ENCODE measurements around the gene DAAM1.

The DAAM1 gene

GRCh38 chr14:59256331-59256730 lies 67.9 kb downstream of the DAAM1 start:
- ATAC-seq: no peak

GRCh38 chr14:59261334-59261733 lies 72.9 kb downstream of the DAAM1 start:
- DNase-seq (no peak), ATAC-seq (no peak)

More at GRCh38 chr14:59256331-59256730, 67.9 kb downstream of the DAAM1 start:
- no peak for DNase-seq

- ATAC-seq (no peak), DNase-seq (no peak)
Measured at GRCh38 chr14:59262717-59263454, 74.4 kb downstream of the DAAM1 start.

- ATAC-seq (peak; percentile 92), DNase-seq (peak; percentile 35)
Measured at GRCh38 chr14:59265808-59266207, 77.3 kb downstream of the DAAM1 start.

- ATAC-seq: no peak
- DNase-seq: no peak
Measured at GRCh38 chr14:59267046-59267445, 78.6 kb downstream of the DAAM1 start.

- ATAC-seq (no peak), DNase-seq (no peak)
Measured at GRCh38 chr14:59268011-59268410, 79.5 kb downstream of the DAAM1 start.

GRCh38 chr14:59268858-59269257 lies 80.4 kb downstream of the DAAM1 start:
- no peak for DNase-seq

GRCh38 chr14:59269466-59269865 lies 81.0 kb downstream of the DAAM1 start:
- DNase-seq (no peak), ATAC-seq (no peak)

More at GRCh38 chr14:59268858-59269257, 80.4 kb downstream of the DAAM1 start:
- ATAC-seq: no peak

- DNase-seq (no peak), ATAC-seq (no peak)
Measured at GRCh38 chr14:59271256-59271655, 82.8 kb downstream of the DAAM1 start.

GRCh38 chr14:59271734-59272133 lies 83.3 kb downstream of the DAAM1 start:
- ATAC-seq: no peak
- DNase-seq: no peak

GRCh38 chr14:59272633-59273032 lies 84.2 kb downstream of the DAAM1 start:
- DNase-seq: no peak
- no peak for ATAC-seq

GRCh38 chr14:59273737-59274136 lies 85.3 kb downstream of the DAAM1 start:
- DNase-seq (no peak), ATAC-seq (no peak)

GRCh38 chr14:59274991-59275391 lies 86.5 kb downstream of the DAAM1 start:
- DNase-seq (no peak), ATAC-seq (no peak)

- ATAC-seq (peak; percentile 91), DNase-seq (no peak)
Measured at GRCh38 chr14:59275668-59276067, 87.2 kb downstream of the DAAM1 start.

GRCh38 chr14:59276235-59276634 lies 87.8 kb downstream of the DAAM1 start:
- ATAC-seq: no peak

GRCh38 chr14:59277659-59278058 lies 89.2 kb downstream of the DAAM1 start:
- DNase-seq: no peak
- peak; percentile 22 for ATAC-seq

More at GRCh38 chr14:59276235-59276634, 87.8 kb downstream of the DAAM1 start:
- no peak for DNase-seq

GRCh38 chr14:59278111-59278510 lies 89.6 kb downstream of the DAAM1 start:
- no peak for ATAC-seq
- DNase-seq: no peak

- no peak for ATAC-seq
- DNase-seq: no peak
Measured at GRCh38 chr14:59280961-59281360, 92.5 kb downstream of the DAAM1 start.

- no peak for ATAC-seq
- DNase-seq: no peak
Measured at GRCh38 chr14:59281609-59282377, 93.3 kb downstream of the DAAM1 start.

GRCh38 chr14:59282378-59282765 lies 93.9 kb downstream of the DAAM1 start:
- DNase-seq (no peak), ATAC-seq (no peak)

- DNase-seq: no peak
- ATAC-seq: no peak
Measured at GRCh38 chr14:59283361-59283760, 94.9 kb downstream of the DAAM1 start.

GRCh38 chr14:59284059-59284458 lies 95.6 kb downstream of the DAAM1 start:
- ATAC-seq (no peak), DNase-seq (no peak)

- DNase-seq (no peak), ATAC-seq (no peak)
Measured at GRCh38 chr14:59292028-59292427, 103.6 kb downstream of the DAAM1 start.
